Body of pancreas (tissue), 4 donors: Measurements from ENCODE around the gene SLC6A20. TPM values are rescaled to one million over a fixed set of nuclear protein-coding genes. Genes with fewer than 3 reads are reported as not detected.

Experiments used
- ATAC-seq: fragments of 150-250 bp; one replicate; pipeline ENCODE4 v1.9.1; 2016
- DNase-seq, 4 donors: peaks; one replicate each; pipeline ENCODE4 v3.0.0-alpha.2; 2019
- H3K27ac ChIP-seq, 4 donors: fragments of 200-600 bp; sonication (generic); 1 replicate in 3 of 4; 2 replicates in 1 of 4; pipeline versions ENCODE4 v1.5.1 to v1.6.1; 2016 to 2019; ENCODE audit warnings: mild to moderate bottlenecking in 1 of 4, mixed read lengths in 1 of 4, moderate library complexity in 1 of 4
- H3K27me3 ChIP-seq, 2 donors: fragments of 200-600 bp; sonication (generic); one replicate each; pipeline ENCODE4 v1.6.0; 2016; ENCODE audit warnings: mild to moderate bottlenecking in 1 of 2
- H3K36me3 ChIP-seq, 2 donors: fragments of 200-600 bp; sonication (generic); replicated peaks in 1 of 2; 2 replicates each; pipeline ENCODE4 v1.5.1; 2016; ENCODE audit warnings: low read depth in 2 of 2; ENCODE audit not compliant: insufficient read depth in 1 of 2
- H3K4me1 ChIP-seq: fragments of 200-600 bp; sonication (generic); one replicate; pipeline ENCODE4 v1.6.0; 2016
- H3K4me3 ChIP-seq, 2 donors: fragments of 200-600 bp; sonication (generic); 1 replicate in 1 of 2; 2 replicates in 1 of 2; pipeline ENCODE4 v1.5.1; 2016 to 2019
- H3K9me3 ChIP-seq, 3 donors: fragments of 200-600 bp; sonication (generic); 1 replicate in 2 of 3; 2 replicates in 1 of 3; pipeline ENCODE4 v1.5.1; 2016
- CTCF ChIP-seq, 7 experiments: fragments of 450-650 bp in 4 of 7; fragments of 200-600 bp in 3 of 7; sonication (generic) in 3 of 7; IDR thresholded peaks; one replicate each; pipeline ENCODE4 v1.5.1; 2016 to 2019; ENCODE audit warnings: antibody characterized with exemption in 7 of 7
- POLR2A ChIP-seq, 3 donors: fragments of 450-650 bp; IDR thresholded peaks; one replicate each; pipeline ENCODE4 v1.6.1; 2016; ENCODE audit warnings: antibody characterized with exemption in 3 of 3, mild to moderate bottlenecking in 2 of 3
- WGBS, 2 donors: methylation state at CpG; one replicate each; pipeline ENCODE4 v1.1.5; 2017; 5-methylcytosine and 5-hydroxymethylcytosine counted together
- intact Hi-C: fragments of 100-400 bp; cut with DNase I; formaldehyde crosslinking; loops from one replicate; pipeline ENCODE4 v1.15.1; 2023
- total RNA-seq, 2 donors: library from RNA; depleted of rRNA; stranded (reverse); fragments of >200 nt; gene quantifications; one replicate each; pipeline ENCODE4 v1.1.0, GENCODE V29; 2016

The SLC6A20 gene
- total RNA-seq, 2 donors from 2014 or later: 4.7 to 5.3 TPM

DNA sequence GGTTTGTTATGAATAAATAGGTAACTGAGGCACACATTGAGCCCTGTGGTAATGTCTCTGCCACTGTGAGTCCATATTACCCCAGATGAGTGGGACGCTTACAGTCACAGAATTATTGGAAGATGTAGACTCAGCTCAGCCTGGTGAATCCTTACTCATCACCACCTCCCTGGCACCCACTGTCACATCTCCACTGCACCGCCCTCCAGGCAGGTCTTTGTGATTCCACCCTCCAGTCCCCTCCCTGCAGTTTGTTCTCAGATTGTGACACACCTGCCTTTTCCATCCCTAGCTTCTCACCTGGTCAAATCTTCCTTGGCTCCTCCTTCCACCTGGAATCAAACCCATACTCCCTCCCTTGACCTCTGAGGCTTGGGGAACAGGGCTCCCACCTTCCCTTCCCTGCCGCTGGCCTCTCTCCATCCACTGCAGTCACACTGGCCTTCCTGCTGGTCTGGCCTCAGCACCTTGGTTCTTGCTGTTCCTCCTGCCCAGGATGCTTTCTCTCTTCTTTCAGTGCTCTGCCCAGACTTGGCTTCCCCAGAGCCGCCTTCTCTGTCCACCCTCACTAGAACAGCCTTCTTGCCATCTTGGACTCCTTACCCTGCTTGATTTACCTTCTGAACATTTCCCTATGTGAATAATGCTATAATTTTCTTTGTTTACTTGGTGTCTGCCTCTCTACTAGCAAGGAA, 9.4 kb downstream of the SLC6A20 start:
- Histone ChIP-seq H3K4me3 (no peak overlapping the region), H3K4me1 (peaks cover 10% of the 10 kb centered on the region), H3K27ac (no peak overlapping the region), H3K27me3 (no peaks in the 10 kb centered on the region), H3K9me3 (no peaks in the 10 kb centered on the region), H3K36me3 (no peaks in the 10 kb centered on the region)
- DNase-seq (no peak), ATAC-seq (no peak)
- 62 to 80% methylated on average over 4 of the region's 4 CpGs for WGBS, 2 donors
- intact Hi-C loops: no loop called here
- no peak for TF ChIP-seq POLR2A (IDR thresholded peaks at IDR 0.05)
- TF ChIP-seq CTCF (IDR thresholded peaks at IDR 0.05): no peak

DNA sequence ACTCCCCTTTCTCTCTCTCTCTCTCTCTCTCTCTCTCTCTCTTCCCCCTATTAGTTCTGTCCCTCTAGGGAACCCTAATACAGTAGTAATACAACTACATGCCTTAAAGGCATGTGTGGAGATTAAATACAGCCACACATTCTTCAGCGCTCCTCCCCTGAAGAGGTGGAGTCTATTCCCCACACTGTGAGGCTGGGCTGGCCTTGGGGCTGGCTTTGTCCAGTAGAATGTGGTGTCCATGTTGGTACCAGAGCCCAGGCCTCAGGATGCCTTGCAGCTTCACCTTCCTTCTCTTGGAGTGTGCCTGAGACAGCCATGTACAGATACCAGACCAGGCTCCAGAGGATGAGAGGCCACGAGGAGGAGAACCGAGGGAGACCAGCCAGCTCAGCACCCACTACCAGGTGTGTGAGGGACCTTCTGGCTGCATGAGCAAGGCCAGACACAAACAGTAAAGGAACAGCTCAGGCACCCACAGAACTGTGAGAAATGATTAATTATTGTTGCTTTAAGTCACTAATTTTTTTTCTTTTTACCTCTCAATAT, 10.7 kb downstream of the SLC6A20 start:
- H3K36me3 ChIP-seq: no peaks in the 10 kb centered on the region
- DNase-seq (no peak), ATAC-seq (no peak)
- H3K27me3 ChIP-seq: no peaks in the 10 kb centered on the region
- no peak overlapping the region for H3K27ac ChIP-seq
- WGBS, 2 donors: 68 to 79% methylated on average over 3 of the region's 3 CpGs
- no peak overlapping the region for H3K4me3 ChIP-seq
- peaks cover 4% of the 10 kb centered on the region for H3K4me1 ChIP-seq
- TF ChIP-seq CTCF (IDR thresholded peaks at IDR 0.05): no peak
- intact Hi-C loops: no loop called here
- H3K9me3 ChIP-seq: no peaks in the 10 kb centered on the region

- TF ChIP-seq POLR2A (IDR thresholded peaks at IDR 0.05): no peak
- no peak for TF ChIP-seq CTCF (IDR thresholded peaks at IDR 0.05)
- DNase-seq (no peak), ATAC-seq (no peak)
- no peaks in the 10 kb centered on the region for H3K9me3 ChIP-seq
- peaks cover 9% of the 10 kb centered on the region for H3K4me1 ChIP-seq
- no peak overlapping the region for H3K4me3 ChIP-seq
- intact Hi-C loops: no loop called here
- no peak overlapping the region for H3K27ac ChIP-seq
- WGBS, 2 donors: 57 to 66% methylated on average over 3 of the region's 3 CpGs
- no peaks in the 10 kb centered on the region for H3K27me3 ChIP-seq
- H3K36me3 ChIP-seq: no peaks in the 10 kb centered on the region
Observed at GRCh38 chr3:45783667-45784066, 12.7 kb downstream of the SLC6A20 start.

- ATAC-seq (no peak), DNase-seq (no peak)
- intact Hi-C loops: no loop called here
- no peak overlapping the region for H3K4me3 ChIP-seq
- 67 to 70% methylated on average over 3 of the region's 3 CpGs for WGBS, 2 donors
- no peaks in the 10 kb centered on the region for H3K36me3 ChIP-seq
- no peaks in the 10 kb centered on the region for H3K27me3 ChIP-seq
- H3K27ac ChIP-seq: no peak overlapping the region
- H3K4me1 ChIP-seq: peaks cover 10% of the 10 kb centered on the region
- no peak for TF ChIP-seq CTCF (IDR thresholded peaks at IDR 0.05)
- no peak for TF ChIP-seq POLR2A (IDR thresholded peaks at IDR 0.05)
- no peaks in the 10 kb centered on the region for H3K9me3 ChIP-seq
Observed at GRCh38 chr3:45782381-45782780, 14.0 kb downstream of the SLC6A20 start.

- WGBS, 2 donors: 85 to 93% methylated on average over 10 to 12 of the region's 12 CpGs
- no peak overlapping the region for H3K27ac ChIP-seq
- H3K36me3 ChIP-seq: no peaks in the 10 kb centered on the region
- no peaks in the 10 kb centered on the region for H3K9me3 ChIP-seq
- DNase-seq (no peak), ATAC-seq (no peak)
- no peak overlapping the region for H3K4me3 ChIP-seq
- TF ChIP-seq POLR2A (IDR thresholded peaks at IDR 0.05): no peak
- TF ChIP-seq CTCF (IDR thresholded peaks at IDR 0.05): no peak
- H3K4me1 ChIP-seq: peaks cover 10% of the 10 kb centered on the region
- intact Hi-C loops: no loop called here
- H3K27me3 ChIP-seq: no peaks in the 10 kb centered on the region
Observed at GRCh38 chr3:45781841-45782240, 14.5 kb downstream of the SLC6A20 start.
